ENCODE results near the gene ZNF511. TPM values are rescaled to one million over a fixed set of nuclear protein-coding genes. Genes with fewer than 3 reads are reported as not detected.

ZNF511 gene
- total RNA-seq, 1 donor from 2014 or later, result 36.3 TPM

DNA sequence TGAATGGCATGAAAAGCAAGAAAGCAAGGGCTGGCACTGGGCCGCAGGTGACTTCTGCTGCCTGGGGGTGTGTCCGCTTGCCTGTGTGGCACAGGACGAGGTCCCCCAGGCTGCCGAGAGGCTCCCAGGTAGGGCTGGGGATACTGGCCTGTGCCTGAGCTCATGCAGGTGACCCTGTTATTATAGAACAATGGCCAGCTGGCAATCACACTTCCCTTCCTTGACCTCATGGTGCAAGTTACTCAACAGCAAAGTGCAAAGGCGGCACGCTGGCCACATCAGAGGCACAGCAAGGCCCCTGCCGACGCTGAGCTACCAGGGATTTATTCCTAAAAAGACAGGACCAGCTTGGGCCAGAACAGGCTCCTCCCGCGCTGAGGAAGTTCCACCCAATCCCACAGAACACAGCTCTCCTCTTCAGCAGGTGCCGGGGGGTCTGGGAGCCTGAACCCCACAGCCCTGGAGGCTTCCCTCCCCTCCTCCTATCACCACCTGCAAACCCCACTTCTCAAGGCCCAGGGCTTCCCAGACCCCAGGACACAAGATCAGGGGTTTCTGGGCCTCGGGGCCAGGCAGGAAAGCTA lies 30.6 kb upstream of the ZNF511 start:
- intact Hi-C loops (cut with DNase I), result no loop called here
- no peak overlapping the region for H3K4me3 ChIP-seq
- DNase-seq (ENCODE audit: extremely low spot score in 2 of 2), result no peak
- TF ChIP-seq POLR2AphosphoS5 (IDR thresholded peaks at IDR 0.05; ENCODE audit: insufficient read depth in 1 of 2, low read depth in 1 of 2), result no peak
- TF ChIP-seq, protein P1, sequence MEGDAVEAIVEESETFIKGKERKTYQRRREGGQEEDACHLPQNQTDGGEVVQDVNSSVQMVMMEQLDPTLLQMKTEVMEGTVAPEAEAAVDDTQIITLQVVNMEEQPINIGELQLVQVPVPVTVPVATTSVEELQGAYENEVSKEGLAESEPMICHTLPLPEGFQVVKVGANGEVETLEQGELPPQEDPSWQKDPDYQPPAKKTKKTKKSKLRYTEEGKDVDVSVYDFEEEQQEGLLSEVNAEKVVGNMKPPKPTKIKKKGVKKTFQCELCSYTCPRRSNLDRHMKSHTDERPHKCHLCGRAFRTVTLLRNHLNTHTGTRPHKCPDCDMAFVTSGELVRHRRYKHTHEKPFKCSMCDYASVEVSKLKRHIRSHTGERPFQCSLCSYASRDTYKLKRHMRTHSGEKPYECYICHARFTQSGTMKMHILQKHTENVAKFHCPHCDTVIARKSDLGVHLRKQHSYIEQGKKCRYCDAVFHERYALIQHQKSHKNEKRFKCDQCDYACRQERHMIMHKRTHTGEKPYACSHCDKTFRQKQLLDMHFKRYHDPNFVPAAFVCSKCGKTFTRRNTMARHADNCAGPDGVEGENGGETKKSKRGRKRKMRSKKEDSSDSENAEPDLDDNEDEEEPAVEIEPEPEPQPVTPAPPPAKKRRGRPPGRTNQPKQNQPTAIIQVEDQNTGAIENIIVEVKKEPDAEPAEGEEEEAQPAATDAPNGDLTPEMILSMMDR (IDR thresholded peaks at IDR 0.05), result no peak
- no peaks in the 10 kb centered on the region for H3K27me3 ChIP-seq
- no peaks in the 10 kb centered on the region for H3K9me3 ChIP-seq
- no peak overlapping the region for H3K27ac ChIP-seq
- peaks cover 2 to 45% of the 10 kb centered on the region in 2 donors for H3K36me3 ChIP-seq
- H3K4me1 ChIP-seq, result peaks cover 16% of the 10 kb centered on the region

DNA sequence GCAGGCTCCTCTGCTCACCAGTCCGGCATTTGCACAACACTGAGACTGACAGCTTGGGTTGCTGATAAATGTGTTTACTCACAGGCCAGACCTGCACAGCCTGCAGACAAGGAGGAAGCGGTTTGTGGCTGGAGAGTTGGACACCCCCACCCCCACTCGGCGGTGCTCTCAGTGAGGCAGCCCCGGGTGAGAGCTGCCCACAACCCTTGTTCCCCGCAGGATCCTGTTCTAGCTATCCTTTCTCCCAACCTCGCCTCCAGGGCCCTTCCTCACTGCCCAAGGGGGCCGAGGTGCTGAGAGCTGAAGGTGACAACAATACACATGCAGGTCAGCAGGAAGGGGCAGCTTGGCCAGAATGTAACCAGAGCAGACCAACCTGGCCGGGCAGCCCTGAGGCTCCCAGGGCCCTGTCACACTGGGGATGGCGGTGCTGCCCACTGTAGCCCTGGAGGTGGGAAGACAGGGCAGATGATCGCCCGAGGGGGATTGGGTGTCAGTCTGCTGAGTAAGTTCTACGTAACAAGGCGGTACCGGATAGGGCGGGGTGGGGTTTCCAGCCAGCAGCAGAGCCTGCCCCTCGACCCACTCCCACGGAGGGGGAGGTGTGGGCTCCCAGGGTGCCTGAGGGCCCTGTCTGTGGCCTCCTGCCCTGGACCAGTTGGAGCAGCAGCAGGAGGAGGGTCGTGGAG lies 30.0 kb upstream of the ZNF511 start:
- H3K27me3 ChIP-seq, result no peaks in the 10 kb centered on the region
- no peak overlapping the region for H3K4me3 ChIP-seq
- H3K9me3 ChIP-seq, result no peaks in the 10 kb centered on the region
- H3K27ac ChIP-seq, result no peak overlapping the region
- intact Hi-C loops (cut with DNase I), result no loop called here
- TF ChIP-seq POLR2AphosphoS5 (IDR thresholded peaks at IDR 0.05; ENCODE audit: insufficient read depth in 1 of 2, low read depth in 1 of 2) (peak in 1 of 2 donors; percentile 45), POLR2A (IDR thresholded peaks at IDR 0.05) (no peak)
- peaks cover 2 to 51% of the 10 kb centered on the region in 2 donors for H3K36me3 ChIP-seq
- H3K4me1 ChIP-seq, result peaks cover 16% of the 10 kb centered on the region
- DNase-seq (ENCODE audit: extremely low spot score in 2 of 2), result no peak

DNA sequence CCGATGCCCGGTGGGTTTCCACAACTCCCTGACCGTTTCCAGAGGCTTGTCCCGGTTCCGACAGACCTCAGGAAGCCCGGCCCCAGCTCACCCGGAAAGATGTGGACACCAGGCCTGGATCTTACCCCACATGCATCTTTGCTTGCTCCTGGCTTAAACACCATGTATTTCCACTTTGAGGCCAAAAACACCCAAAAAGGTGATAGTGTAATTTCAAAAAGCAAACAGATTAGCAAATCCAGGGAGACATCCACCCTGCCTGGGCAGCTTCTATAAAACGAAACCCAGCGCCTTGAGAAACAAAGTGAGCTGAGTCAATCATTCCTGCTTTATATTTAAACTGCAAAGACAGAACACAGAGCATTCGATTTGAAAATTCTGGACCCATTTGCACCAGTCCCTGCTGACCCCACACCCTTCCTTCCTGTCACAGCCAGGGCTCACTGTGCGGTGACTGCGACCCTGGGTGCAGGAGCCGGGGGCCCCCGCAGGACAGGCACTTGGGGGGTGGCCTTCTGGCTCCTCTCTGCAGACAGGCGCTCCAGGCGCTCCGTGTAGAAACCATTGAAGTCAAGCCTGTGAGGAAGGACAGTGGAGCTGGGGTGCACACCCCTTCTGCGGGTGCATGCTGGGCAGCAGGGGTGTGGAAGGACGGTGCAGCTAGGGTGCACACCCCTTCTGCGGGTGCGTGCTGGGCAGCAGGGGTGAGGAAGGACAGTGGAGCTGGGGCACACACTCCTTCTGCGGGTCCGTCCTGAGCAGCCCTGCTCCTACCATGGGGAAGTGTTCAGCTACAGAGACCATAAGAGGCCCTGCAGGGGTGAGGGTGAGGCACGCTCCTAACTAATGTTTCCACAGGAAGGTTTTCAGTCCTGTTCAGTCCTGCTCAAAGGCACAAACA lies 29.1 kb upstream of the ZNF511 start:
- no peaks in the 10 kb centered on the region for H3K27me3 ChIP-seq
- intact Hi-C loops (cut with DNase I), result no loop called here
- peaks cover 2 to 60% of the 10 kb centered on the region in 2 donors for H3K36me3 ChIP-seq
- TF ChIP-seq, protein P1 (IDR thresholded peaks at IDR 0.05), result no peak
- TF ChIP-seq POLR2AphosphoS5 (IDR thresholded peaks at IDR 0.05; ENCODE audit: insufficient read depth in 1 of 2, low read depth in 1 of 2), result no peak
- TF ChIP-seq POLR2A (IDR thresholded peaks at IDR 0.05), result no peak
- no peaks in the 10 kb centered on the region for H3K9me3 ChIP-seq
- H3K27ac ChIP-seq, result no peak overlapping the region
- peaks cover 16% of the 10 kb centered on the region for H3K4me1 ChIP-seq
- H3K4me3 ChIP-seq, result no peak overlapping the region
- DNase-seq (ENCODE audit: extremely low spot score in 2 of 2), result no peak

DNA sequence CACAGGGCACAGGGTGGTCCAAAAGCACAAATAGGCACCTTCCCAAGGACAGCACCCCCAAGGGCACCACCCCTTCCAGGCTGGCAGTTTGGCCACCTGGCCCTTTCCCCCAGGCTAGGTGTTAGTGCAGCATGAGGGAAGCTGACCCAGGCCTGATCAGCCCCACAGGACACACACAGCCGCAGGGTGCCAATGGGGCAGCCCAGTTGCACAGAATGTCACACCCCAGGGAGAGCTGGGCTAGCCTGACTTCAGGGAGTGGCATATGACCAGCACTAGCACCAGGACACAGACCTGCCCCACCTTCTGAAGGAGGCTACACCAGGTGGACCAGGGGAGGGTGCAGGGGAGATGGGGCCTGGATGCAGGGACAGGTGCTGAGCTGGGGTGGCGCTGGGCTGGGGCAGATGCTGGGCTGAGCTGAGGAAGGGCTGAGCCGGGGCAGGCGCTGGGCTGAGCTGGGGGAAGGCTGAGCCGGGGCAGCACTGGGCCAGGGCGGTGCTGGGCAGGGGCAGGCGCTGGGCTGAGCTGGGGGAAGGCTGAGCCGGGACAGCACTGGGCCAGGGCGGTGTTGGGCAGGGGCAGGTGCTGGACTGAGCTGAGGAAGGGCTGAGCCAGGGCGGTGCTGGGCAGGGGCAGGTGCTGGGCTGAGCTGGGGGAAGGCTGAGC lies 28.2 kb upstream of the ZNF511 start:
- Histone ChIP-seq H3K36me3 (peaks cover 2 to 69% of the 10 kb centered on the region in 2 donors), H3K9me3 (no peaks in the 10 kb centered on the region), H3K4me1 (peaks cover 16% of the 10 kb centered on the region), H3K27me3 (no peaks in the 10 kb centered on the region), H3K4me3 (no peak overlapping the region), H3K27ac (no peak overlapping the region)
- intact Hi-C loops (cut with DNase I), result no loop called here
- no peak for TF ChIP-seq POLR2A (IDR thresholded peaks at IDR 0.05)
- no peak for TF ChIP-seq POLR2AphosphoS5 (IDR thresholded peaks at IDR 0.05; ENCODE audit: insufficient read depth in 1 of 2, low read depth in 1 of 2)
- TF ChIP-seq, protein P1 (IDR thresholded peaks at IDR 0.05), result no peak
- no peak for DNase-seq (ENCODE audit: extremely low spot score in 2 of 2)

DNA sequence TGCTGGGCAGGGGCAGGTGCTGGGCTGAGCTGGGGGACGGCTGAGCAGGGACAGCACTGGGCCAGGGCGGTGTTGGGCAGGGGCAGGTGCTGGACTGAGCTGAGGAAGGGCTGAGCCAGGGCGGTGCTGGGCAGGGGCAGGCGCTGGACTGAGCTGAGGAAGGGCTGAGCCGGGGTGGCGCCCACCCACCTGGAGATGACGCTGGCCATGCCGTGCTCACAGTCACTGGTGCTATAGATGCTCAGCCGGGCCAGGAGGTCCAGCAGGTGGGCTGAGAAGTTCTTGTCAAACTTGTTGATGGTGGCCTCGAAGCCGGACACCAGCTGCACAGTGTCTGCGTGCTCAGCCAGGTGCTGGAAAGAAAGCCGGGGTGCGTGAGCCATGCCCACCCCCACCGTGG lies 27.6 kb upstream of the ZNF511 start:
- H3K4me1 ChIP-seq, result peaks cover 16% of the 10 kb centered on the region
- no peak overlapping the region for H3K27ac ChIP-seq
- H3K27me3 ChIP-seq, result no peaks in the 10 kb centered on the region
- TF ChIP-seq POLR2AphosphoS5 (IDR thresholded peaks at IDR 0.05; ENCODE audit: insufficient read depth in 1 of 2, low read depth in 1 of 2), result no peak
- TF ChIP-seq, protein P1 (IDR thresholded peaks at IDR 0.05), result no peak
- TF ChIP-seq POLR2A (IDR thresholded peaks at IDR 0.05), result no peak
- intact Hi-C loops (cut with DNase I), result no loop called here
- H3K9me3 ChIP-seq, result no peaks in the 10 kb centered on the region
- peaks cover 2 to 75% of the 10 kb centered on the region in 2 donors for H3K36me3 ChIP-seq
- no peak for DNase-seq (ENCODE audit: extremely low spot score in 2 of 2)
- no peak overlapping the region for H3K4me3 ChIP-seq
